H1 (cell line): ENCODE measurements around the gene GALNTL6. TPM values are rescaled to one million over a fixed set of nuclear protein-coding genes. Genes with fewer than 3 reads are reported as not detected.

Experiments used
- CTCF ChIA-PET: fragments of 300-600 bp; sonication (Branson Sonifier 250); formaldehyde crosslinking; loops from one replicate; lab custom pipeline; 2021; ENCODE audit not compliant: partially characterized antibody; lab: Charles Lee
- POLR2A ChIA-PET: fragments of 300-600 bp; sonication (Branson Sonifier 250); formaldehyde crosslinking; loops from one replicate; lab custom pipeline; 2021; ENCODE audit warnings: inconsistent platforms; ENCODE audit not compliant: partially characterized antibody; lab: Charles Lee
- DNase-seq, 2 experiments: peaks; one replicate each; pipeline versions ENCODE4 v3.0.0 to v3.0.0-alpha.2; 2010 to 2022; ENCODE audit warnings: low spot score in 2 of 2, low read depth in 1 of 2, mixed read lengths in 1 of 2
- FAIRE-seq: peaks from 2 replicates; lab custom pipeline; 2011; peaks lifted over from hg19 to GRCh38; lab: Jason Lieb, UNC
- H2AFZ ChIP-seq: 2 replicates; pipeline ENCODE4 v1.8.1; 2012; ENCODE audit warnings: low read length, inconsistent platforms
- H2AK5ac ChIP-seq: 2 replicates; pipeline ENCODE4 v1.6.1; 2013; ENCODE audit warnings: low read depth, low read length
- H2BK120ac ChIP-seq: replicated peaks from 2 replicates; pipeline ENCODE3; 2013; ENCODE audit warnings: low read depth, low read length, inconsistent platforms
- H2BK12ac ChIP-seq: 2 replicates; pipeline ENCODE4 v1.6.1; 2013; ENCODE audit warnings: low read depth, low read length
- H2BK15ac ChIP-seq: 2 replicates; pipeline ENCODE4 v1.6.1; 2013; ENCODE audit warnings: low read length
- H2BK20ac ChIP-seq: 2 replicates; pipeline ENCODE4 v1.6.1; 2013; ENCODE audit warnings: low read length
- H2BK5ac ChIP-seq: 2 replicates; pipeline ENCODE4 v1.6.1; 2013; ENCODE audit warnings: low read depth, low read length
- H3K14ac ChIP-seq: 2 replicates; pipeline ENCODE4 v1.6.1; 2013; ENCODE audit warnings: inconsistent platforms; ENCODE audit not compliant: insufficient read length
- H3K18ac ChIP-seq: 2 replicates; pipeline ENCODE4 v1.6.1; 2013; ENCODE audit warnings: low read length; ENCODE audit errors: extremely low read depth
- H3K23ac ChIP-seq: 2 replicates; pipeline ENCODE4 v1.6.1; 2013; ENCODE audit warnings: inconsistent platforms; ENCODE audit not compliant: insufficient read length
- H3K23me2 ChIP-seq: 2 replicates; pipeline ENCODE4 v1.6.1; 2013; ENCODE audit warnings: low read depth, low read length
- H3K27ac ChIP-seq: 2 replicates; pipeline ENCODE4 v1.6.1; 2011; ENCODE audit warnings: low read depth, low read length, inconsistent platforms
- H3K27me3 ChIP-seq, 4 experiments: replicated peaks in 1 of 4; 1 replicate in 1 of 4; 2 replicates in 3 of 4; pipeline versions ENCODE4 v1.6.1 to v1.8.1; 2011 to 2013; ENCODE audit warnings: low read length in 3 of 4, mild to moderate bottlenecking in 3 of 4, inconsistent platforms in 2 of 4, mixed read lengths in 2 of 4, moderate library complexity in 1 of 4; ENCODE audit not compliant: control insufficient read depth in 3 of 4, insufficient read depth in 3 of 4; ENCODE audit errors: extremely low read depth in 1 of 4
- H3K36me3 ChIP-seq, 4 experiments: 2 replicates each; pipeline versions ENCODE4 v1.6.1 to v1.8.1; 2011 to 2013; ENCODE audit warnings: mild to moderate bottlenecking in 4 of 4, low read length in 3 of 4, moderate library complexity in 2 of 4, control low read depth in 1 of 4, inconsistent platforms in 1 of 4; ENCODE audit not compliant: insufficient read depth in 4 of 4, control insufficient read depth in 2 of 4
- H3K4ac ChIP-seq: replicated peaks from 2 replicates; pipeline ENCODE3; 2013; ENCODE audit warnings: low read length, low read depth, mixed read lengths, inconsistent platforms; ENCODE audit not compliant: insufficient read length
- H3K4me1 ChIP-seq, 4 experiments: replicated peaks in 1 of 4; 1 replicate in 1 of 4; 2 replicates in 3 of 4; pipeline versions ENCODE4 v1.6.1 to v1.8.1; 2011 to 2013; ENCODE audit warnings: low read length in 3 of 4, inconsistent platforms in 2 of 4, mixed read lengths in 1 of 4; ENCODE audit not compliant: insufficient read depth in 4 of 4, control insufficient read depth in 3 of 4
- H3K4me2 ChIP-seq, 2 experiments: 2 replicates each; pipeline versions ENCODE4 v1.6.1 to v1.8.1; 2011 to 2013; ENCODE audit warnings: low read depth in 2 of 2, low read length in 2 of 2, control low read depth in 1 of 2, inconsistent platforms in 1 of 2, mild to moderate bottlenecking in 1 of 2; ENCODE audit not compliant: insufficient read depth in 1 of 2
- H3K4me3 ChIP-seq, 4 experiments: fragments of 200-600, 300-600 bp in 1 of 4; sonication (generic), shearing (Covaris generic), sonication (Bioruptor Twin) in 1 of 4; 2 replicates each; pipeline versions ENCODE4 v1.5.1 to v1.8.1; 2011 to 2016; ENCODE audit warnings: low read length in 4 of 4, low read depth in 3 of 4, control low read depth in 2 of 4, inconsistent platforms in 2 of 4, mild to moderate bottlenecking in 2 of 4, mixed read lengths in 1 of 4, moderate library complexity in 1 of 4; ENCODE audit not compliant: insufficient read depth in 2 of 4; ENCODE audit errors: extremely low read depth in 1 of 4
- H3K56ac ChIP-seq: replicated peaks from 2 replicates; pipeline ENCODE3; 2013; ENCODE audit warnings: low read depth, mild to moderate bottlenecking, mixed read lengths, low read length, inconsistent platforms; ENCODE audit not compliant: insufficient read length
- H3K79me1 ChIP-seq: 2 replicates; pipeline ENCODE4 v1.6.1; 2013; ENCODE audit warnings: low read depth, low read length, control low read depth
- H3K79me2 ChIP-seq, 2 experiments: 2 replicates each; pipeline versions ENCODE4 v1.6.1 to v1.8.1; 2012 to 2013; ENCODE audit warnings: low read length in 2 of 2, mild to moderate bottlenecking in 2 of 2, inconsistent platforms in 1 of 2; ENCODE audit not compliant: insufficient read depth in 2 of 2, control insufficient read depth in 1 of 2
- H3K9ac ChIP-seq, 4 experiments: replicated peaks in 1 of 4; 1 replicate in 1 of 4; 2 replicates in 3 of 4; pipeline versions ENCODE4 v1.6.1 to v1.8.1; 2011 to 2013; ENCODE audit warnings: low read depth in 3 of 4, low read length in 3 of 4, control low read depth in 2 of 4, mild to moderate bottlenecking in 2 of 4, moderate library complexity in 2 of 4, inconsistent platforms in 1 of 4; ENCODE audit errors: extremely low read depth in 1 of 4
- H3K9me3 ChIP-seq, 2 experiments: 2 replicates each; pipeline versions ENCODE4 v1.6.1 to v1.8.1; 2012 to 2013; ENCODE audit warnings: mild to moderate bottlenecking in 2 of 2, moderate library complexity in 2 of 2, control low read depth in 1 of 2, inconsistent platforms in 1 of 2, low read depth in 1 of 2, low read length in 1 of 2, mixed read lengths in 1 of 2; ENCODE audit not compliant: insufficient read depth in 2 of 2
- H4K20me1 ChIP-seq, 2 experiments: replicated peaks in 1 of 2; 2 replicates each; pipeline versions ENCODE3 to v1.8.1; 2011 to 2013; ENCODE audit warnings: inconsistent platforms in 2 of 2, low read length in 2 of 2, mild to moderate bottlenecking in 1 of 2; ENCODE audit not compliant: insufficient read depth in 2 of 2, control insufficient read depth in 1 of 2
- H4K5ac ChIP-seq: 2 replicates; pipeline ENCODE4 v1.6.1; 2013; ENCODE audit warnings: low read length, low read depth, mixed read lengths, inconsistent platforms; ENCODE audit not compliant: insufficient read length
- H4K8ac ChIP-seq: 2 replicates; pipeline ENCODE4 v1.8.0; 2013; ENCODE audit warnings: mild to moderate bottlenecking, moderate library complexity, low read length, inconsistent platforms; ENCODE audit not compliant: insufficient read depth; ENCODE audit errors: extremely low read depth
- H4K91ac ChIP-seq: replicated peaks from 2 replicates; pipeline ENCODE3; 2013; ENCODE audit warnings: low read length, mixed read lengths, inconsistent platforms; ENCODE audit not compliant: insufficient read length
- BACH1 ChIP-seq: IDR thresholded peaks from 2 replicates; pipeline ENCODE4 v1.6.1; 2012; ENCODE audit warnings: low read length, improper control_type of control experiment
- KDM1A ChIP-seq: fragments of 200-600, 300-600 bp; sonication (generic); IDR thresholded peaks from 2 replicates; pipeline ENCODE4 v1.7.1; 2016; ENCODE audit warnings: mild to moderate bottlenecking, low read length, borderline replicate concordance
- NRF1 ChIP-seq: IDR thresholded peaks from 2 replicates; pipeline ENCODE4 v1.6.1; 2011; ENCODE audit warnings: mild to moderate bottlenecking, low read depth, low read length, improper control_type of control experiment
- SIN3A ChIP-seq, 2 experiments: IDR thresholded peaks in 1 of 2; conservative IDR thresholded peaks in 1 of 2; 2 replicates each; pipeline ENCODE4 v1.6.1; 2011 to 2012; ENCODE audit warnings: low read length in 2 of 2, improper control_type of control experiment in 1 of 2, low read depth in 1 of 2, mild to moderate bottlenecking in 1 of 2
- SIX5 ChIP-seq: IDR thresholded peaks from 2 replicates; pipeline ENCODE4 v1.6.1; 2011; ENCODE audit warnings: mild to moderate bottlenecking, low read depth, low read length
- SP4 ChIP-seq: IDR thresholded peaks from 2 replicates; pipeline ENCODE4 v1.6.1; 2012; ENCODE audit warnings: low read length, inconsistent platforms
- WGBS, 2 experiments: shearing (Covaris generic) in 1 of 2; methylation state at CpG; one replicate each; pipeline versions ENCODE4 v1.1.6 to v1.1.7; 2013 to 2015; ENCODE audit warnings: low lambda C conversion rate in 2 of 2, mixed read lengths in 2 of 2, inconsistent platforms in 1 of 2, low coverage in 1 of 2, missing lambda C conversion rate in 1 of 2; ENCODE audit not compliant: insufficient replicate concordance in 2 of 2, insufficient coverage in 1 of 2, insufficient read length in 1 of 2; ENCODE audit errors: extremely low coverage in 1 of 2, missing lambda C conversion rate in 1 of 2; 5-methylcytosine and 5-hydroxymethylcytosine counted together
- polyA plus RNA-seq, 7 experiments: library from polyadenylated mRNA; depleted of rRNA in 3 of 7; stranded (reverse) in 5 of 7; unstranded in 2 of 7; fragments of >200 nt in 5 of 7; fragments of 200-250 nt in 2 of 7; gene quantifications; 1 replicate in 5 of 7; 2 replicates in 1 of 7; 4 replicates in 1 of 7; pipeline versions ENCODE4 v1.2.1 to v1.2.3, GENCODE V29; 2011 to 2013; ENCODE audit warnings: missing spikeins in 2 of 7, mixed read lengths in 2 of 7
- total RNA-seq: library from RNA; stranded (reverse); fragmentation: NEBNext Ultra II Directional; extraction: Animal tissue kit (Norgen Biotek cat#: 25700); gene quantifications from 2 replicates; pipeline ENCODE4 v1.2.1, GENCODE V29; 2021
- TF ChIP-seq, protein P1 (sequence below): IDR thresholded peaks from 2 replicates; pipeline ENCODE4 v1.6.1; 2012; ENCODE audit warnings: low read length, inconsistent platforms
- TF ChIP-seq, protein P2 (sequence below), 3 experiments: IDR thresholded peaks; 1 replicate in 2 of 3; 2 replicates in 1 of 3; pipeline versions ENCODE4 v1.5.1 to v1.6.1; 2011; ENCODE audit warnings: low read length in 3 of 3, mild to moderate bottlenecking in 3 of 3, inconsistent platforms in 2 of 3, low read depth in 1 of 3, moderate library complexity in 1 of 3; ENCODE audit not compliant: insufficient read depth in 1 of 3; ENCODE audit errors: control extremely low read depth in 1 of 3

GALNTL6 gene
- total and polyA plus RNA-seq, 2 of the 8 experiments (the other 6 are each of a cell fraction or from before 2014, with no cell fraction given), result 0.03 to 0.32 TPM

DNA sequence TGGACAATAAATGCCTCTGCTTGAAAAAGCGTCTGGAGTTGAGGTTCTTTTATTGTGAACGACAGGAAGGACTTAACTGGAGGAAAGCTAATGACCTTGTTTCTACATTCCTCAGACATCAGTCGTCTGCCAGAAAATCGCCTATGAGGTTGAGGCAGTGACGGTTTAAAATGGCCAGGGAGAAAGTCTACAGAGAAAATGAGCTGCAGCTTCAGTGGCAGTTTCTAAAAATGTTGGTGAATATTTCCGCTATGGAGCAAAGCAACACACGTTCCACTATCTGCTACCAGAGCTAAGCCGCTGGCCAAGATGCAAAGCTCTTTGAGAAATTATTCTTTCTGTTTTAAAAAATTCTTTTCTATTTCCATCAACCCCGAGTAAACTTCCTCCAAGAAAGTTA, 1238.5 kb downstream of the GALNTL6 start:
- no peaks in the 10 kb centered on the region for H3K79me2 ChIP-seq
- H3K4me3 ChIP-seq, result no peak overlapping the region
- no peak overlapping the region for H2BK120ac ChIP-seq
- H3K4ac ChIP-seq, result no peak overlapping the region
- POLR2A ChIA-PET, result interaction anchor here (1.2 kb wide), 1 partner anchor 12 kb away, joined by 3 read pairs; no protein-coding TSS in a partner anchor
- FAIRE-seq (peak; percentile 63), DNase-seq (no peak)
- no peak overlapping the region for H3K18ac ChIP-seq
- 83% methylated on average over 9 of the region's 9 CpGs; no CpG with 5 or more reads in 1 of the 2 experiments for WGBS, 2 experiments
- no peak overlapping the region for H2BK12ac ChIP-seq
- H3K9ac ChIP-seq, result no peak overlapping the region
- no peak overlapping the region for H3K14ac ChIP-seq
- no peaks in the 10 kb centered on the region; a peak in 1 of 7 replicates for H3K4me1 ChIP-seq
- H2BK20ac ChIP-seq, result no peak overlapping the region
- no peak overlapping the region for H3K56ac ChIP-seq
- no peak overlapping the region for H4K91ac ChIP-seq
- no peaks in the 10 kb centered on the region for H4K20me1 ChIP-seq
- no peak overlapping the region for H4K8ac ChIP-seq
- CTCF ChIA-PET, result interaction anchor here (0.7 to 1.0 kb wide), 3 partner anchors 14 to 277 kb away, joined by 3 read pairs; no protein-coding TSS in a partner anchor
- H3K9me3 ChIP-seq, result no peaks in the 10 kb centered on the region
- no peak overlapping the region for H4K5ac ChIP-seq
- no peaks in the 10 kb centered on the region for H3K36me3 ChIP-seq
- no peak overlapping the region for H3K27ac ChIP-seq
- H3K79me1 ChIP-seq, result no peaks in the 10 kb centered on the region
- H2BK15ac ChIP-seq, result no peak overlapping the region
- H2BK5ac ChIP-seq, result no peak overlapping the region
- no peaks in the 10 kb centered on the region for H3K23me2 ChIP-seq
- TF ChIP-seq BACH1 (no peak), NRF1 (no peak), KDM1A (no peak), SIX5 (no peak), SP4 (no peak), SIN3A (conservative IDR thresholded peaks at IDR 0.05 in 1 of 2, IDR thresholded peaks at IDR 0.05 in 1 of 2; ENCODE audit: low read depth in 1 of 2, low read length in 2 of 2) (no peak)
- TF ChIP-seq, protein P1, sequence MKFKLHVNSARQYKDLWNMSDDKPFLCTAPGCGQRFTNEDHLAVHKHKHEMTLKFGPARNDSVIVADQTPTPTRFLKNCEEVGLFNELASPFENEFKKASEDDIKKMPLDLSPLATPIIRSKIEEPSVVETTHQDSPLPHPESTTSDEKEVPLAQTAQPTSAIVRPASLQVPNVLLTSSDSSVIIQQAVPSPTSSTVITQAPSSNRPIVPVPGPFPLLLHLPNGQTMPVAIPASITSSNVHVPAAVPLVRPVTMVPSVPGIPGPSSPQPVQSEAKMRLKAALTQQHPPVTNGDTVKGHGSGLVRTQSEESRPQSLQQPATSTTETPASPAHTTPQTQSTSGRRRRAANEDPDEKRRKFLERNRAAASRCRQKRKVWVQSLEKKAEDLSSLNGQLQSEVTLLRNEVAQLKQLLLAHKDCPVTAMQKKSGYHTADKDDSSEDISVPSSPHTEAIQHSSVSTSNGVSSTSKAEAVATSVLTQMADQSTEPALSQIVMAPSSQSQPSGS, result no peak
- TF ChIP-seq, protein P2, sequence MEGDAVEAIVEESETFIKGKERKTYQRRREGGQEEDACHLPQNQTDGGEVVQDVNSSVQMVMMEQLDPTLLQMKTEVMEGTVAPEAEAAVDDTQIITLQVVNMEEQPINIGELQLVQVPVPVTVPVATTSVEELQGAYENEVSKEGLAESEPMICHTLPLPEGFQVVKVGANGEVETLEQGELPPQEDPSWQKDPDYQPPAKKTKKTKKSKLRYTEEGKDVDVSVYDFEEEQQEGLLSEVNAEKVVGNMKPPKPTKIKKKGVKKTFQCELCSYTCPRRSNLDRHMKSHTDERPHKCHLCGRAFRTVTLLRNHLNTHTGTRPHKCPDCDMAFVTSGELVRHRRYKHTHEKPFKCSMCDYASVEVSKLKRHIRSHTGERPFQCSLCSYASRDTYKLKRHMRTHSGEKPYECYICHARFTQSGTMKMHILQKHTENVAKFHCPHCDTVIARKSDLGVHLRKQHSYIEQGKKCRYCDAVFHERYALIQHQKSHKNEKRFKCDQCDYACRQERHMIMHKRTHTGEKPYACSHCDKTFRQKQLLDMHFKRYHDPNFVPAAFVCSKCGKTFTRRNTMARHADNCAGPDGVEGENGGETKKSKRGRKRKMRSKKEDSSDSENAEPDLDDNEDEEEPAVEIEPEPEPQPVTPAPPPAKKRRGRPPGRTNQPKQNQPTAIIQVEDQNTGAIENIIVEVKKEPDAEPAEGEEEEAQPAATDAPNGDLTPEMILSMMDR (IDR thresholded peaks at IDR 0.05; ENCODE audit: control extremely low read depth in 1 of 3, insufficient read depth in 1 of 3, low read depth in 1 of 3, low read length in 3 of 3), result no peak
- no peak overlapping the region for H2AK5ac ChIP-seq
- no peak overlapping the region for H2AFZ ChIP-seq
- H3K23ac ChIP-seq, result no peak overlapping the region
- H3K4me2 ChIP-seq, result no peak overlapping the region
- no peaks in the 10 kb centered on the region for H3K27me3 ChIP-seq
